ENCODE data around the gene LY86. TPM values are rescaled to one million over a fixed set of nuclear protein-coding genes. Genes with fewer than 3 reads are reported as not detected.

LY86 gene
- total RNA-seq, 1 donor from 2014 or later, result 0.89 TPM

- intact Hi-C loops (cut with DNase I), result no loop called here
- DNase-seq, result no peak
- no peak for ATAC-seq (ENCODE audit: poor library complexity)
Observed at GRCh38 chr6:6569096-6569810, 19.3 kb upstream of the LY86 start.

GRCh38 chr6:6569811-6570164, 18.7 kb upstream of the LY86 start:
- DNase-seq, result no peak
- ATAC-seq (ENCODE audit: poor library complexity), result no peak
- intact Hi-C loops (cut with DNase I), result loop anchor here (10.0 kb wide), 1 partner anchor 675 kb away; no protein-coding TSS in a partner anchor

GRCh38 chr6:6570929-6571671, 17.4 kb upstream of the LY86 start:
- no peak for DNase-seq
- intact Hi-C loops (cut with DNase I), result loop anchor here (10.0 kb wide), 1 partner anchor 674 kb away; no protein-coding TSS in a partner anchor
- no peak for ATAC-seq (ENCODE audit: poor library complexity)

GRCh38 chr6:6575143-6575542, 13.4 kb upstream of the LY86 start:
- ATAC-seq (ENCODE audit: poor library complexity), result no peak
- no peak for DNase-seq
- intact Hi-C loops (cut with DNase I), result loop anchor here (10.0 kb wide), 1 partner anchor 670 kb away; no protein-coding TSS in a partner anchor

- no peak for DNase-seq
- intact Hi-C loops (cut with DNase I), result loop anchor here (10.0 kb wide), 1 partner anchor 667 kb away; no protein-coding TSS in a partner anchor
- ATAC-seq (ENCODE audit: poor library complexity), result no peak
Observed at GRCh38 chr6:6577735-6578134, 10.8 kb upstream of the LY86 start.

GRCh38 chr6:6579281-6579680, 9.2 kb upstream of the LY86 start:
- no peak for DNase-seq
- intact Hi-C loops (cut with DNase I), result loop anchor here (10.0 kb wide), 1 partner anchor 666 kb away; no protein-coding TSS in a partner anchor
- no peak for ATAC-seq (ENCODE audit: poor library complexity)

GRCh38 chr6:6580225-6580856, 8.2 kb upstream of the LY86 start:
- no peak for ATAC-seq (ENCODE audit: poor library complexity)
- intact Hi-C loops (cut with DNase I), result no loop called here
- DNase-seq, result no peak

- DNase-seq, result no peak
- no peak for ATAC-seq (ENCODE audit: poor library complexity)
- intact Hi-C loops (cut with DNase I), result no loop called here
Observed at GRCh38 chr6:6581054-6581453, 7.5 kb upstream of the LY86 start.

GRCh38 chr6:6582131-6582530, 6.4 kb upstream of the LY86 start:
- no peak for DNase-seq
- intact Hi-C loops (cut with DNase I), result no loop called here
- no peak for ATAC-seq (ENCODE audit: poor library complexity)

- no peak for DNase-seq
- intact Hi-C loops (cut with DNase I), result no loop called here
- no peak for ATAC-seq (ENCODE audit: poor library complexity)
Observed at GRCh38 chr6:6583836-6584235, 4.7 kb upstream of the LY86 start.

- DNase-seq, result no peak
- ATAC-seq (ENCODE audit: poor library complexity), result no peak
- intact Hi-C loops (cut with DNase I), result no loop called here
Observed at GRCh38 chr6:6584310-6585002, 4.1 kb upstream of the LY86 start.

GRCh38 chr6:6585003-6585311, 3.6 kb upstream of the LY86 start:
- no peak for ATAC-seq (ENCODE audit: poor library complexity)
- intact Hi-C loops (cut with DNase I), result no loop called here
- DNase-seq, result no peak

- no peak for DNase-seq
- intact Hi-C loops (cut with DNase I), result no loop called here
Observed at GRCh38 chr6:6586167-6586566, 2.4 kb upstream of the LY86 start.

GRCh38 chr6:6586671-6587526, 1.6 kb upstream of the LY86 start:
- intact Hi-C loops (cut with DNase I), result no loop called here
- DNase-seq (no peak), ATAC-seq (ENCODE audit: poor library complexity) (no peak)

More at GRCh38 chr6:6586167-6586566, 2.4 kb upstream of the LY86 start:
- no peak for ATAC-seq (ENCODE audit: poor library complexity)

- ATAC-seq (ENCODE audit: poor library complexity), result no peak
- intact Hi-C loops (cut with DNase I), result no loop called here
- DNase-seq, result no peak
Observed at GRCh38 chr6:6587696-6588063, 840 bp upstream of the LY86 start.

GRCh38 chr6:6588924-6589709, 597 bp downstream of the LY86 start:
- ATAC-seq (ENCODE audit: poor library complexity) (peak; percentile 68), DNase-seq (peak; percentile 59)
- intact Hi-C loops (cut with DNase I), result no loop called here

- intact Hi-C loops (cut with DNase I), result no loop called here
- no peak for DNase-seq
Observed at GRCh38 chr6:6590530-6590929, 2.0 kb downstream of the LY86 start.

More at GRCh38 chr6:6590530-6590929, 2.0 kb downstream of the LY86 start:
- no peak for ATAC-seq (ENCODE audit: poor library complexity)
